ENCODE results near the gene CABYR.
"Not testable (repeated sequence)": the region's sequence is repeated elsewhere in the genome, so short reads cannot be mapped to it uniquely, and the experiment has no call there.

CABYR gene

DNA sequence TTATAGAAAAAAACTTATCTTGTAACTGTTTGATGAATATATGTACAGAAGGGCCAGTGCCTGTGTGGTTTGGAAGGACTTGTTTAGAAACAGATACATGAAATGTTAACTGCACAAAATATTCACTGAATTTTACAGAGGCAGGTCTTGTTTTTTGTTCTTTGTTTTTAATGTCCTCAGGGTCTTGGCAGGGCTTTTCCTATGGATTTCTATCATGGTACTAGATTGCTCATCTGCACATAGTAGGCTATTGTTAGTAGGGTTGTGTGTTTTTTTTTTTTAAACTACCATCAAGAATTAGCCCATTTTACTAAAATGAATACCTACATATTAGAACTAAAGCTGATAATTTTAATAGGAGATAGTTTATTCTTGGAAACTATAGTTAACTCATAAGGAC, 3.5 kb downstream of the CABYR start:
- H3K79me2 ChIP-seq (ENCODE audit: low read length): no peaks in the 10 kb centered on the region
- H3K9me3 ChIP-seq (replicated peaks; ENCODE audit: insufficient read depth, low read length): no peaks in the 10 kb centered on the region
- no peaks in the 10 kb centered on the region for H4K20me1 ChIP-seq (ENCODE audit: insufficient read depth, low read length)
- no peak overlapping the region for H3K9ac ChIP-seq (ENCODE audit: low read length)
- no peaks in the 10 kb centered on the region for H3K36me3 ChIP-seq (replicated peaks; ENCODE audit: insufficient read depth, low read length)
- no peak for DNase-seq
- no peak overlapping the region for H3K4me3 ChIP-seq (ENCODE audit: low read length)
- no peaks in the 10 kb centered on the region for H3K9me2 ChIP-seq (replicated peaks; ENCODE audit: insufficient read depth, low read length)
- no peaks in the 10 kb centered on the region for H3F3A ChIP-seq (ENCODE audit: insufficient read depth, low read length)
- H3K27me3 ChIP-seq (replicated peaks; ENCODE audit: insufficient read depth, low read length): no peaks in the 10 kb centered on the region
- H3K27ac ChIP-seq (ENCODE audit: low read length): no peak overlapping the region
- TF ChIP-seq EZH2 (optimal IDR thresholded peaks at IDR 0.05; ENCODE audit: low read depth, low read length): no peak
- no peak for TF ChIP-seq EZH2phosphoT487 (IDR thresholded peaks at IDR 0.05; ENCODE audit: low read length)
- TF ChIP-seq, protein P1, sequence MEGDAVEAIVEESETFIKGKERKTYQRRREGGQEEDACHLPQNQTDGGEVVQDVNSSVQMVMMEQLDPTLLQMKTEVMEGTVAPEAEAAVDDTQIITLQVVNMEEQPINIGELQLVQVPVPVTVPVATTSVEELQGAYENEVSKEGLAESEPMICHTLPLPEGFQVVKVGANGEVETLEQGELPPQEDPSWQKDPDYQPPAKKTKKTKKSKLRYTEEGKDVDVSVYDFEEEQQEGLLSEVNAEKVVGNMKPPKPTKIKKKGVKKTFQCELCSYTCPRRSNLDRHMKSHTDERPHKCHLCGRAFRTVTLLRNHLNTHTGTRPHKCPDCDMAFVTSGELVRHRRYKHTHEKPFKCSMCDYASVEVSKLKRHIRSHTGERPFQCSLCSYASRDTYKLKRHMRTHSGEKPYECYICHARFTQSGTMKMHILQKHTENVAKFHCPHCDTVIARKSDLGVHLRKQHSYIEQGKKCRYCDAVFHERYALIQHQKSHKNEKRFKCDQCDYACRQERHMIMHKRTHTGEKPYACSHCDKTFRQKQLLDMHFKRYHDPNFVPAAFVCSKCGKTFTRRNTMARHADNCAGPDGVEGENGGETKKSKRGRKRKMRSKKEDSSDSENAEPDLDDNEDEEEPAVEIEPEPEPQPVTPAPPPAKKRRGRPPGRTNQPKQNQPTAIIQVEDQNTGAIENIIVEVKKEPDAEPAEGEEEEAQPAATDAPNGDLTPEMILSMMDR (IDR thresholded peaks at IDR 0.05; ENCODE audit: low read length): no peak
- no peak overlapping the region for H3K4me2 ChIP-seq (ENCODE audit: low read depth, low read length)
- H3K4me1 ChIP-seq (ENCODE audit: low read length): no peaks in the 10 kb centered on the region
- H2AFZ ChIP-seq (ENCODE audit: low read length): no peak overlapping the region

DNA sequence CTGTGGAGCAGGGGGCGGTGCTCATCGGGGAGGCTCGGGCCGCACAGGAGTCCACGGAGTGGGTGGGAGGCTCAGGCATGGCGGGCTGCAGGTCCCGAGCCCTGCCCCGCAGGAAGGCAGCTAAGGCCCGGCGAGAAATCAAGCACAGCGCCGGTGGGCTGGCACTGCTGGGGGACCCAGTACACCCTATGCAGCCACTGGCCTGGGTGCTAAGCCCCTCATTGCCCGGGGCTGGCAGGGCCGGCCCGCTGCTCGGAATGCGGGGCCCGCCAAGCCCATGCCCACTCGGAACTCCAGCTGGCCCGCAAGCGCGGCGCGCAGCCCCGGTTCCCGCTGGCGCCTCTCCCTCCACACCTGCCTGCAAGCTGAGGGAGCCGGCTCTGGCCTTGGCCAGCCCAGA, 10.7 kb downstream of the CABYR start:
- H3K4me1 ChIP-seq (ENCODE audit: low read length); H3K4me3 ChIP-seq (ENCODE audit: low read length); DNase-seq; H3K27ac ChIP-seq (ENCODE audit: low read length); H3K36me3 ChIP-seq (replicated peaks; ENCODE audit: insufficient read depth, low read length); H3K4me2 ChIP-seq (ENCODE audit: low read depth, low read length); H3K27me3 ChIP-seq (replicated peaks; ENCODE audit: insufficient read depth, low read length); H3K9me3 ChIP-seq (replicated peaks; ENCODE audit: insufficient read depth, low read length); H3K79me2 ChIP-seq (ENCODE audit: low read length); H3K9ac ChIP-seq (ENCODE audit: low read length); H3F3A ChIP-seq (ENCODE audit: insufficient read depth, low read length); H4K20me1 ChIP-seq (ENCODE audit: insufficient read depth, low read length); H2AFZ ChIP-seq (ENCODE audit: low read length); H3K9me2 ChIP-seq (replicated peaks; ENCODE audit: insufficient read depth, low read length): not testable (repeated sequence)

DNA sequence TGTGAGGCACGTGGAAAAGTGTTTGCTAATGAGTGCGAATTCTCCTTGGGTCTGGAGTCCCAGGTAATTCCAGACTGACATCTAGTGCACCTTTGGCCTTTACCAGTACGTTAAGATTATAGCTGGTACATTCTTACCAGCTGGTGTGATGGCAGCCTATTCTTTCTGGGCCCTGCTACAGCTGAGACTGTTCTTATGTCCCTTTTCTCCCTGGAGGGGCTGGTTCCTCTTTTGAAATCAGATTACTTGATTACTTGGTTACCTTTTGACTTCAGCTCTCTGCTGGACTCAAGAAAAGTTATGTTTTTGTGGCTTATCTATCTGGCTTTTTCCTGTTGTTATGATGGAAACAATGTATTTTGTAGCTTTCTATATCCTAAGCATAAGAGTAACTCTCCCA, 14.5 kb downstream of the CABYR start:
- no peaks in the 10 kb centered on the region for H3K9me3 ChIP-seq (replicated peaks; ENCODE audit: insufficient read depth, low read length)
- H4K20me1 ChIP-seq (ENCODE audit: insufficient read depth, low read length): no peaks in the 10 kb centered on the region
- H2AFZ ChIP-seq (ENCODE audit: low read length): no peak overlapping the region
- H3K9me2 ChIP-seq (replicated peaks; ENCODE audit: insufficient read depth, low read length): no peaks in the 10 kb centered on the region
- no peak overlapping the region for H3K4me3 ChIP-seq (ENCODE audit: low read length)
- TF ChIP-seq EZH2 (optimal IDR thresholded peaks at IDR 0.05; ENCODE audit: low read depth, low read length) (no peak), EZH2phosphoT487 (IDR thresholded peaks at IDR 0.05; ENCODE audit: low read length) (no peak)
- TF ChIP-seq, protein P1 (IDR thresholded peaks at IDR 0.05; ENCODE audit: low read length): no peak
- H3K36me3 ChIP-seq (replicated peaks; ENCODE audit: insufficient read depth, low read length): no peaks in the 10 kb centered on the region
- no peaks in the 10 kb centered on the region for H3K79me2 ChIP-seq (ENCODE audit: low read length)
- no peak overlapping the region for H3K4me2 ChIP-seq (ENCODE audit: low read depth, low read length)
- no peaks in the 10 kb centered on the region for H3F3A ChIP-seq (ENCODE audit: insufficient read depth, low read length)
- no peak overlapping the region for H3K27ac ChIP-seq (ENCODE audit: low read length)
- H3K9ac ChIP-seq (ENCODE audit: low read length): no peak overlapping the region
- no peak for DNase-seq
- no peaks in the 10 kb centered on the region for H3K27me3 ChIP-seq (replicated peaks; ENCODE audit: insufficient read depth, low read length)
- H3K4me1 ChIP-seq (ENCODE audit: low read length): no peaks in the 10 kb centered on the region

DNA sequence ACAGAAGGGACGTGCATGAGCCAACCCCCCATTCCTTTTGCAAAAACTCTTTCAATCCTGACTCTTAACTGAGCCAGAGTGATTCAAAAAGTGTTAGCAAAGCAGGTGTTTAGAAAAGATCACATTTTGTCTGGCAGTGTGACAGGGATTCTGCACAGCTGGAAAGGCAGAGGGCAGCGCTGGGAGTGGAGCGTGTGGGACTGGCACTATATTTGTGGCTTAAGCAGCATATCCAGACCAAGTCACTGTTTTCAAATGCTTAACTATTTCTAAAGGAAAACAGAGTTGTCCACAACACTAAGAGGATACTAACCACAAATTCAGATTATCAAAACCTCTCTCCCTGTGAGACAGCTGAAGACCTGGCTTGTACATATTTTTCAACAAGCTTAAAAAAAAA, 19.0 kb downstream of the CABYR start:
- Histone ChIP-seq H4K20me1 (ENCODE audit: insufficient read depth, low read length) (no peaks in the 10 kb centered on the region), H3K36me3 (replicated peaks; ENCODE audit: insufficient read depth, low read length) (no peaks in the 10 kb centered on the region), H3K27ac (ENCODE audit: low read length) (no peak overlapping the region), H3K9me2 (replicated peaks; ENCODE audit: insufficient read depth, low read length) (no peaks in the 10 kb centered on the region), H3K9ac (ENCODE audit: low read length) (no peak overlapping the region), H3K27me3 (replicated peaks; ENCODE audit: insufficient read depth, low read length) (no peaks in the 10 kb centered on the region), H3K79me2 (ENCODE audit: low read length) (no peaks in the 10 kb centered on the region), H3F3A (ENCODE audit: insufficient read depth, low read length) (no peaks in the 10 kb centered on the region), H3K9me3 (replicated peaks; ENCODE audit: insufficient read depth, low read length) (no peaks in the 10 kb centered on the region), H2AFZ (ENCODE audit: low read length) (no peak overlapping the region), H3K4me2 (ENCODE audit: low read depth, low read length) (no peak overlapping the region), H3K4me3 (ENCODE audit: low read length) (no peak overlapping the region), H3K4me1 (ENCODE audit: low read length) (no peaks in the 10 kb centered on the region)
- DNase-seq: no peak
- TF ChIP-seq EZH2 (optimal IDR thresholded peaks at IDR 0.05; ENCODE audit: low read depth, low read length) (no peak), EZH2phosphoT487 (IDR thresholded peaks at IDR 0.05; ENCODE audit: low read length) (no peak)
- TF ChIP-seq, protein P1 (IDR thresholded peaks at IDR 0.05; ENCODE audit: low read length): no peak

Data from MM.1S (cell line).